Hepatocyte (in vitro differentiated cells): ENCODE data around the gene SATB1. TPM values are rescaled to one million over a fixed set of nuclear protein-coding genes. Genes with fewer than 3 reads are reported as not detected.

ENCODE experiments used
- DNase-seq: peaks from one replicate; pipeline ENCODE4 v3.0.0-alpha.2; 2016; ENCODE audit warnings: low spot score
- H2AFZ ChIP-seq: fragments of 200-600 bp; sonication (generic); 2 replicates; pipeline ENCODE4 v1.6.0; 2016; ENCODE audit warnings: antibody characterized with exemption, mild to moderate bottlenecking
- H3K27ac ChIP-seq: fragments of 200-600 bp; sonication (generic); 2 replicates; pipeline ENCODE4 v1.5.1; 2016; ENCODE audit warnings: mild to moderate bottlenecking
- H3K27me3 ChIP-seq: fragments of 200-600 bp; sonication (generic); 2 replicates; pipeline ENCODE4 v1.6.1; 2016
- H3K36me3 ChIP-seq: fragments of 200-600 bp; sonication (generic); replicated peaks from 2 replicates; pipeline ENCODE4 v1.5.1; 2016; ENCODE audit warnings: low read depth; ENCODE audit not compliant: insufficient read depth
- H3K4me1 ChIP-seq: fragments of 200-600 bp; sonication (generic); 2 replicates; pipeline ENCODE4 v1.5.1; 2016; ENCODE audit warnings: mild to moderate bottlenecking, moderate library complexity; ENCODE audit not compliant: insufficient read depth
- H3K4me2 ChIP-seq: fragments of 200-600 bp; sonication (generic); 2 replicates; pipeline ENCODE4 v1.6.0; 2016
- H3K4me3 ChIP-seq: fragments of 200-600 bp; sonication (generic); 2 replicates; pipeline ENCODE4 v1.5.1; 2016; ENCODE audit warnings: mild to moderate bottlenecking
- H3K79me2 ChIP-seq: fragments of 200-600 bp; sonication (generic); 2 replicates; pipeline ENCODE4 v1.6.0; 2017; ENCODE audit warnings: mild to moderate bottlenecking
- H3K9me2 ChIP-seq: fragments of 200-600 bp; sonication (generic); replicated peaks from 2 replicates; pipeline ENCODE4 v1.6.0; 2017; ENCODE audit warnings: mild to moderate bottlenecking; ENCODE audit not compliant: insufficient read depth
- H3K9me3 ChIP-seq: fragments of 200-600 bp; sonication (generic); 2 replicates; pipeline ENCODE4 v1.5.1; 2016; ENCODE audit warnings: low read depth, mild to moderate bottlenecking
- H4K20me1 ChIP-seq: fragments of 200-600 bp; sonication (generic); 2 replicates; pipeline ENCODE4 v1.6.0; 2016; ENCODE audit warnings: mild to moderate bottlenecking; ENCODE audit not compliant: insufficient read depth, poor library complexity, severe bottlenecking
- EZH2 ChIP-seq: fragments of 200-600 bp; sonication (generic); IDR thresholded peaks from 2 replicates; pipeline ENCODE4 v1.6.1; 2016; ENCODE audit warnings: antibody characterized with exemption, mild to moderate bottlenecking, borderline replicate concordance
- EZH2phosphoT487 ChIP-seq: fragments of 200-600 bp; sonication (generic); IDR thresholded peaks from one replicate; pipeline ENCODE4 v1.6.1; 2018; ENCODE audit warnings: antibody characterized with exemption, mild to moderate bottlenecking, low read depth, moderate library complexity; ENCODE audit not compliant: unreplicated experiment, severe bottlenecking
- WGBS: methylation state at CpG from one replicate; pipeline ENCODE4 v1.1.6; 2016; ENCODE audit warnings: low lambda C conversion rate; ENCODE audit errors: missing lambda C conversion rate; 5-methylcytosine and 5-hydroxymethylcytosine counted together
- polyA plus RNA-seq: library from polyadenylated mRNA; unstranded; fragments of >200 nt; fragmentation: Nextera tagmentation; extraction: Ambion mirVana; gene quantifications from 2 replicates; pipeline ENCODE4 v1.2.1, GENCODE V29; 2016
- total RNA-seq: library from RNA; depleted of rRNA; stranded (reverse); fragments of >200 nt; gene quantifications from 2 replicates; pipeline ENCODE4 v1.2.3, GENCODE V29; 2014
- TF ChIP-seq, protein P1 (sequence below): fragments of 200-600 bp; sonication (generic); IDR thresholded peaks from 2 replicates; pipeline ENCODE4 v1.5.1; 2016; ENCODE audit warnings: antibody characterized with exemption, mild to moderate bottlenecking; ENCODE audit not compliant: poor library complexity

The SATB1 gene
- total and polyA plus RNA-seq, 2 experiments from 2014 or later: 10.0 to 30.7 TPM

DNA sequence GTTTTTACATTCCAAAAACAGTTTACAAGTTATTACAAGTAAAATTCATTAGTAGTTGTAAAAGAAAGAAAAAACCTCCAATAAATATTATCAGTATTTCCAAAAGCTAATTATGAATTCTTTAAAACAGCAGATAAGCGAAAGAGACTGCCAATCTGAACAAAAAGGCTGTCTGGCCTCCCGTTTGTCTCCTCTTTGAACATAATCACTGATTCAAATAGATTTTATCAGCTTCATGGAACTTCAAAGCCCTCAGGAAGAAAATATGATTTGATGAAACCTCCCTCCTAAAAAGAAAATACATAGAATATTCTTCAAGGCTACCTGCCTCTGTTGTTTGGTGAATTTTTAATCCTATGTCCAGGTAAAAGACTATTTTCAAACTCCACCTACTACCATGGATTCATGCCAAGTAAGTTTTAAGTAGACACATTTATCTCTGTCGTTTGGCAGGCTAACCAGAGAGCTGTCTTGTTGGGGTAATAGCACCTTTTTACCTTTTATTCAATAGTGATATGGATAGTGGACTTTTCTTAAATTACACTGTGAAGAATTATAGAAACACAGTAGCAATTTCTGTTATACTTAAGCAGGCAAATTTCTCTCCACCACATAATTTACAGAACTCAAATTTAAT is 35.0 kb downstream of the SATB1 start:
- Histone ChIP-seq H3K27me3 (no peaks in the 10 kb centered on the region), H3K27ac (no peak overlapping the region), H3K9me2 (no peaks in the 10 kb centered on the region), H3K4me1 (no peaks in the 10 kb centered on the region), H3K36me3 (no peaks in the 10 kb centered on the region), H2AFZ (no peak overlapping the region), H3K4me2 (no peak overlapping the region), H3K79me2 (no peaks in the 10 kb centered on the region), H3K4me3 (no peak overlapping the region), H3K9me3 (no peaks in the 10 kb centered on the region), H4K20me1 (no peaks in the 10 kb centered on the region)
- DNase-seq: no peak
- TF ChIP-seq EZH2 (no peak), EZH2phosphoT487 (no peak)
- TF ChIP-seq, protein P1, sequence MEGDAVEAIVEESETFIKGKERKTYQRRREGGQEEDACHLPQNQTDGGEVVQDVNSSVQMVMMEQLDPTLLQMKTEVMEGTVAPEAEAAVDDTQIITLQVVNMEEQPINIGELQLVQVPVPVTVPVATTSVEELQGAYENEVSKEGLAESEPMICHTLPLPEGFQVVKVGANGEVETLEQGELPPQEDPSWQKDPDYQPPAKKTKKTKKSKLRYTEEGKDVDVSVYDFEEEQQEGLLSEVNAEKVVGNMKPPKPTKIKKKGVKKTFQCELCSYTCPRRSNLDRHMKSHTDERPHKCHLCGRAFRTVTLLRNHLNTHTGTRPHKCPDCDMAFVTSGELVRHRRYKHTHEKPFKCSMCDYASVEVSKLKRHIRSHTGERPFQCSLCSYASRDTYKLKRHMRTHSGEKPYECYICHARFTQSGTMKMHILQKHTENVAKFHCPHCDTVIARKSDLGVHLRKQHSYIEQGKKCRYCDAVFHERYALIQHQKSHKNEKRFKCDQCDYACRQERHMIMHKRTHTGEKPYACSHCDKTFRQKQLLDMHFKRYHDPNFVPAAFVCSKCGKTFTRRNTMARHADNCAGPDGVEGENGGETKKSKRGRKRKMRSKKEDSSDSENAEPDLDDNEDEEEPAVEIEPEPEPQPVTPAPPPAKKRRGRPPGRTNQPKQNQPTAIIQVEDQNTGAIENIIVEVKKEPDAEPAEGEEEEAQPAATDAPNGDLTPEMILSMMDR: no peak
- 56% methylated on average over 3 of the region's 3 CpGs for WGBS

DNA sequence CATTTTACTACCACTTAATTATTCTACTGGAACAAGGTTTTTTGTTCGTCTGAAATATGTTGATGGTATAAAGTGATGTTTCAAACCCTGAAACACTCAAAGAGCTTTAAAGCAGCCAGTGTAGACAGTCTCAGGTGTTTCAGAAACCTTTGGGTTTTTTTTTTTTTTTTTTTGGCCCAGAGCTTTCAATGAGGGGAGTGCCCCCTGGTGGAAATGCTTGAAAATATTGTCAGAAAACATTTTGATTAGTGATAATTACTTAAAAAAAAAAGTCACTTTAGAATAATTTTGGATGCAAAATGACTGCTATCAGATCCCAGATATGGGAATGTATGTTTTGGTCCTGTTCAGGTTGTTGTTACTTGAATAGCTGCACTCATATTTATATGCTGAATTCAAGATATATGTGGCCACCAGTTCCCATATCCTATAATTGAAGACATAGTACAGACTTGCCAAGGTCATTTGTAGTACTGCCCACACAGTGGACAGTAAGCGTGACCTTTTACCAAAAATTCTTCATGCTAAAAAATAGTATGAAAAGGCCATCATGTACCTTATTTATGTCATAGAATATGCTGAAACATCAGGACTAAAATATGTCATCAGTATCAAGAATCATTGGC is 35.9 kb downstream of the SATB1 start:
- no peaks in the 10 kb centered on the region for H3K36me3 ChIP-seq
- H3K27ac ChIP-seq: no peak overlapping the region
- no peak overlapping the region for H3K4me2 ChIP-seq
- peak; percentile 46 for DNase-seq
- no peaks in the 10 kb centered on the region for H4K20me1 ChIP-seq
- H2AFZ ChIP-seq: no peak overlapping the region
- 38% methylated on average over 2 of the region's 2 CpGs for WGBS
- H3K79me2 ChIP-seq: no peaks in the 10 kb centered on the region
- no peaks in the 10 kb centered on the region for H3K27me3 ChIP-seq
- no peak overlapping the region for H3K4me3 ChIP-seq
- TF ChIP-seq, protein P1: peak; percentile 73
- TF ChIP-seq EZH2: no peak
- no peaks in the 10 kb centered on the region for H3K4me1 ChIP-seq
- H3K9me3 ChIP-seq: no peaks in the 10 kb centered on the region
- H3K9me2 ChIP-seq: no peaks in the 10 kb centered on the region

DNA sequence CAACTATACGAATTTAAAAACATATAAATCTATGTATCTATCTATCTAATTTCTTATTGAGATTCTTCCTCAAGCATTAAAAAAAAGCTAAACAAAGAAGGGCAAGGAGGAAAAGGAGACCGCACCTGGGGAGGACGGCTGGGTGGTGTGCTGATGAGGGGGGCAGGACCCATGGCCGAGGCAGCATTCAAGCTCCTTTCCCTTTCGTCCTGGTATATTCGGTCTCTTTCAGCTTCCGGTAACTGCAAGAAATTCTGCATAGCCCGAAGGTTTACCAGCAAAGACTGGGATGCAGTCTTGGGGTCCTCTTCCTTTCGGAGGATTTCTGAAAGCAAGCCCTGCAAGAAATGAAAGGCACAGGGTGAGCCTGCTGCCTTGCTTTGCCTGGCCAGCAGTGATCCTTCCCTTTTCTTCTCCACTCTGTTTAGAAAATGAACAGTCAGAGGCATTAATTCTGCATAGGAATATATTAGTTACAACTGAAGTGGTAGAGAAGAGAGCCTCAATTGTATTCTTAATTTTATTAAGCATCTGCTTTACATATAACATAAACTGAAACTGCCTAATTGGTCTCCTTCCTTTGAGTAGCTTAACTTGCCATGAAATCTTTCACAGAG is 38.8 kb downstream of the SATB1 start:
- no peaks in the 10 kb centered on the region for H3K9me2 ChIP-seq
- 95% methylated on average over 9 of the region's 9 CpGs for WGBS

More for the DNA sequence above, 38.8 kb downstream of the SATB1 start:
- no peaks in the 10 kb centered on the region for H4K20me1 ChIP-seq
- no peaks in the 10 kb centered on the region for H3K36me3 ChIP-seq
- H3K9me3 ChIP-seq: no peaks in the 10 kb centered on the region
- no peaks in the 10 kb centered on the region for H3K79me2 ChIP-seq
- no peak overlapping the region for H3K4me2 ChIP-seq
- H3K27me3 ChIP-seq: no peaks in the 10 kb centered on the region
- H3K4me3 ChIP-seq: no peak overlapping the region
- no peak for TF ChIP-seq EZH2phosphoT487
- TF ChIP-seq EZH2: no peak
- TF ChIP-seq, protein P1: no peak
- no peak overlapping the region for H2AFZ ChIP-seq
- H3K4me1 ChIP-seq: no peaks in the 10 kb centered on the region
- no peak overlapping the region for H3K27ac ChIP-seq
- no peak for DNase-seq
